Embryonic facial prominence (tissue), 1 donor: ENCODE measurements around the gene MAN1C1.

ENCODE experiments used
- DNase-seq: peaks from one replicate; pipeline ENCODE4 v3.0.0-alpha.2; 2016; ENCODE audit errors: extremely low spot score

The MAN1C1 gene

GRCh38 chr1:25803368-25803767 is 186.8 kb downstream of the MAN1C1 start:
- no peak for DNase-seq

DNA sequence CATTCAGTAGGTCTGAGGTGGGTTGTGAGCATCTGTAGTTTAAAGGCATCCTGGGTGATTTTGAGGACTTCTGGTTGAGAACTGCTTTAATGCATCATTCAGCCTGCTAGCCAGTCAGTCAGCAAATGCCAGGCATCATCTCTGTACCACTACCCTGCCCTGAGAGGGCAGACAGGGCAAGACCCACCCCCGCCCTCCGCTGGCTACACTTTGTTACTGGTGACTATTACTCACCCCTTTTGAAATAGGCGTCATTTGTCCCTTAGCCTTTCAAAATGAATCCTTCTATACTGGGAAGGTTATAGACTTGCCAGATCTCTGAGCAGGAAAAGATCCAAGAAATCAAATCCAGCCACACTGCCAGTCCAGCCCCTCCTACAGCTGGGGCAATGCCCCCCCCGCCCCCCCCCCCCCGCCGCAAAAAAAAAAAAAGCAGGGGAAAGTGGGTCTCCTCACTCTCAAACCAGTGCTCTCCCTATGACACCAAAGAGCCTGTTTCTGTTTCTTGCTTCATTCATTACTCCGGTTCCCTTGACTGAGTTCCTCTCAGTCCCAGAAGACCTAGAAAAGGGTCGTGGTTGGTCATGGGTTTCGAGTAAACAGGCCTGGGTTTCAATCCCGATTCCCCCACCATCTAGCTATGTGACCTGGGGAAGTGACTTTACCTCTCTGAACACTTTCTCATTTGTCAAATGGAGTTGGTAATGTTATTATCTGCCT is 187.8 kb downstream of the MAN1C1 start:
- no peak for DNase-seq

DNA sequence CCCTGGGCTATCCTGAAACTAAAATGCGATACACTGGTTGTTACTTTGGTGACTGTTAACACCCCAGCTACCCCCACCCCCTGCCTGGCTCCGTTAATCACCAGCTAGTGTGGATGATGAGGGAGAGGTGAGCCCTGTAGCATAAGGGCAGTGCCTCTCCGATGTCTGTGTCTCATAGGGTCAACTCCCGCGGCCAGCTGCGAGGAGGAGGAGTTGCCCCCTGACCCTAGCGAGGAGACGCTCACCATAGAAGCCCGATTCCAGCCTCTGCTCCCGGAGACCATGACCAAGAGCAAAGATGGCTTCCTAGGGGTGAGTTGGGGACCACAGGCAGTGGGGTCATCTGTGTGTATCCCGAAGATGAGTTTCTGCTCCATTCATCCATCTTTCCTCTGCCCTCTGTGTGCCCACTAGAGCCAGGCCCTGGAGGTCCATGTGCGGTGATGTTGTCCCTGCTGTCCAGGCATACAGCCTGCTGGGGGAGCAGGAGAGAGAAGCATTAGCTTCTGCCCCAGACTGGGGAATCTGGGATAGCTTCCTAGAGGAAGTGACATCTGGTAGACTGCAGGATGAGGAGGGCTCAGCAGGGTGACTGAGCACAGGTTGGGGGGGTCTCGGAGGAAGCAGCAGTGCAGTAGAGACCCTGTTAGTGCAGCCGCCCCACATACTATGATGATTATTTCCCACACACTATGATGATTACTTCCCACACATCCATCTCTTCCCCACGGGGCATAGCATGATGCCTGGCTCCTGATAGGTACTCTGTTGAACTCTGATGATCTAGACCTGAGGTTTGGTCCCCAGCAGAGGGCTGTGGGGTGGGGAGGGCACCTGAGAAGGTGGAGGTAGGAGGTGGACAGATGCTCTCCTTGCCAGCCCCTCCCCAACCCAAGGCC is 188.6 kb downstream of the MAN1C1 start:
- no peak for DNase-seq

DNA sequence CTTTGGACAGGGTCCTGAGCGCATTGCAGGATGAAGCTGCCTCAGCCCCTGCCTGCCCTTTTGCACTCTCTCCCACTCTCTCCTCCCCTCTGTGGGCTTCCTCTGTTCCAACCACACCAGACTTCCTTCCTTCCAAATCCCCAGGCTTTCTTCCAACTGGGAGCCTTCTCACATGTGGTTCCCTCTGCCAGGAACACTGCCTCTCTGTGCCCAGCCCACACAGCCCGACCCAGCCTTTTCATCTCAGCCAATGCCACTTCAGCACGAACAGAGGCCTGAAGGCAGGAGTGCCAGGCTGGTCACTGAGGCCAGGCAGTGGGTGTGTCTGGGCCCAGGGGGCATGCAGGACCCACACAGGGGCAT is 189.3 kb downstream of the MAN1C1 start:
- no peak for DNase-seq

- no peak for DNase-seq
Measured at GRCh38 chr1:25806418-25806817, 189.8 kb downstream of the MAN1C1 start.

- no peak for DNase-seq
Measured at GRCh38 chr1:25807480-25808390, 191.1 kb downstream of the MAN1C1 start.

GRCh38 chr1:25808481-25809244 is 192.1 kb downstream of the MAN1C1 start:
- no peak for DNase-seq

DNA sequence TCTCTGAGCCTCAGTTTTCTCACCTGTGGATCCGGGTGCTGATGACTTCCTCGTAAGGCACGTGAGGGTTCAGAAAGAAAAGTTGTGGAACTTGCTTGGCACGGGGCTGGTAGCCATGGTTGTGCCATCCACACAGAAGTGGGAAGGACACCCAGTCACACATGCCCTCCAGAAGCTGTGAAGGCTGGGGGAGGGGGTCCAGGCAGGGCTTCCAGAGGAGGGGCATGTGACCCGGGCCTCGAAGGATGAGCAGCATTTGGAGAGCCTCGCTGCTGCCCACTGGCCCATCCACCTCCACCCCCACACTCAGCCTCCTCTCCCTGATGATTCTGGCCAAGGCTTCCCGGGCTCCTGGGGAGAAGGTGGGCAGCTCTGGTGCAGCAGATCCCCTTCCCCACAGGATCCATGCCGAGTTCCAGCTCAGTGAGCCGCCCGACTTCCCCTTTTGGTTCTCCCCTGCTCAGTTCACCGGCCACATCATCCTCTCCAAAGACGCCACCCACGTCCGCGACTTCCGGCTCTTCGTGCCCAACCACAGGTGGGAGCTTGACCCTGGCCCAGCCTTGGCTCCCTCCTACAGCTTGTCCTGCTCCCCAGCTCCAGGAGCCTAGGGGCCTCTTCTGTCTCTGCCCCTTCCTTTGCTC is 192.8 kb downstream of the MAN1C1 start:
- no peak for DNase-seq

GRCh38 chr1:25809929-25810328 is 193.3 kb downstream of the MAN1C1 start:
- DNase-seq: no peak

- no peak for DNase-seq
Measured at GRCh38 chr1:25810341-25811299, 194.0 kb downstream of the MAN1C1 start.

GRCh38 chr1:25811384-25812082 is 194.9 kb downstream of the MAN1C1 start:
- DNase-seq: no peak

GRCh38 chr1:25813071-25813733 is 196.6 kb downstream of the MAN1C1 start:
- no peak for DNase-seq

DNA sequence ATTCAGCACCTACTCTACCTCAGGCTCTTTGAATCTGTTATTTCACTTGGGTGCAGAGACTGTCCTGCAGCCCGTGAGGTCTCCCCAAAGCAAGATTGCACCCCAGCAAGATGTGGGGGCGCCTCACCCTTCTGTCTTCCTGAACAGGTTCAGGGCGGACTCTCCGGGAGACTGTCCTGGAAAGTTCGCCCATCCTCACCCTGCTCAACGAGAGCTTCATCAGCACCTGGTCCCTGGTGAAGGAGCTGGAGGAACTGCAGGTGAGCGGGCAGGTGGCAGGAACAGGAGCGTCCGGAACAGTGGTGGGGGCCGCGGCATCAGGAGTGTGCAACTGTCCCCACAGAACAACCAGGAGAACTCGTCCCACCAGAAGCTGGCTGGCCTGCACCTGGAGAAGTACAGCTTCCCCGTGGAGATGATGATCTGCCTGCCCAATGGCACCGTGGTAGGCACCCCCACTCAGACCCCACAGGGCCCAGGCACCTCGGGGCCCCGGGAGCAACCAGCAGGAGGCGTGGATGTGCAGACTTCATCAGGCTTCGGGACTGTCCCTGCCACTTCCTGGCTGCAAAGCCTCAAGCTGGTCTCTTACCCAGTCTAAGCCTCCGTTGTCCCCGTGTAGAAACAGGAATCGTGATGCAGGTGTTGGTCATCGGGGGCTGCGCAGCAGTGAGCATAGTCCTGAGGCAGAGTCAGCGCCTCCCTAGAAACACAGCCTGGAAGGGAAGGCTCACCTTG is 197.3 kb downstream of the MAN1C1 start:
- DNase-seq: no peak

GRCh38 chr1:25814549-25815087 is 198.0 kb downstream of the MAN1C1 start:
- DNase-seq: no peak

- DNase-seq: no peak
Measured at GRCh38 chr1:25815208-25816111, 198.9 kb downstream of the MAN1C1 start.

- DNase-seq: no peak
Measured at GRCh38 chr1:25816112-25816718, 199.6 kb downstream of the MAN1C1 start.
